Amygdala (tissue), 56 donors: ENCODE results near the gene ZMIZ1.

ENCODE experiments used
- DNase-seq, 56 donors: peaks; one replicate each; lab custom pipeline; 2025; lab: John Stamatoyannopoulos, UW

The ZMIZ1 gene

GRCh38 chr10:79092292-79092896 is 23.6 kb downstream of the ZMIZ1 start:
- DNase-seq: no peak

- DNase-seq: peak in 14 of 56 donors; percentile 20 to 55 (median 40)
Observed at GRCh38 chr10:79093658-79094411, 25.1 kb downstream of the ZMIZ1 start.

GRCh38 chr10:79094412-79095175 is 25.8 kb downstream of the ZMIZ1 start:
- DNase-seq: no peak

- DNase-seq: no peak
Observed at GRCh38 chr10:79095316-79095715, 26.6 kb downstream of the ZMIZ1 start.

GRCh38 chr10:79096514-79096913 is 27.7 kb downstream of the ZMIZ1 start:
- no peak for DNase-seq

- peak in 1 of 56 donors; percentile 44 for DNase-seq
Observed at GRCh38 chr10:79097021-79097872, 28.5 kb downstream of the ZMIZ1 start.

- DNase-seq: no peak
Observed at GRCh38 chr10:79098061-79098460, 29.3 kb downstream of the ZMIZ1 start.

- no peak for DNase-seq
Observed at GRCh38 chr10:79098596-79099015, 29.8 kb downstream of the ZMIZ1 start.

- no peak for DNase-seq
Observed at GRCh38 chr10:79099898-79100448, 31.2 kb downstream of the ZMIZ1 start.

GRCh38 chr10:79100771-79101170 is 32.0 kb downstream of the ZMIZ1 start:
- no peak for DNase-seq

- DNase-seq: peak in 1 of 56 donors; percentile 35
Observed at GRCh38 chr10:79101560-79102497, 33.1 kb downstream of the ZMIZ1 start.

- no peak for DNase-seq
Observed at GRCh38 chr10:79102498-79102874, 33.7 kb downstream of the ZMIZ1 start.

GRCh38 chr10:79103129-79103528 is 34.4 kb downstream of the ZMIZ1 start:
- DNase-seq: no peak

GRCh38 chr10:79103585-79103984 is 34.8 kb downstream of the ZMIZ1 start:
- no peak for DNase-seq

GRCh38 chr10:79105150-79105739 is 36.5 kb downstream of the ZMIZ1 start:
- DNase-seq: no peak

GRCh38 chr10:79105818-79106217 is 37.1 kb downstream of the ZMIZ1 start:
- no peak for DNase-seq

GRCh38 chr10:79106256-79107050 is 37.7 kb downstream of the ZMIZ1 start:
- no peak for DNase-seq

- DNase-seq: no peak
Observed at GRCh38 chr10:79107736-79108264, 39.0 kb downstream of the ZMIZ1 start.
